WERI-Rb-1 (cell line): Measurements from ENCODE around the gene STAT5A.
"Not testable (repeated sequence)": the region's sequence is repeated elsewhere in the genome, so short reads cannot be mapped to it uniquely, and the experiment has no call there.

Experiments used
- DNase-seq: peaks from one replicate; pipeline ENCODE4 v3.0.0-alpha.2; 2020
- H3K27ac ChIP-seq: fragments of 250-450 bp; sonication (Bioruptor Pico); 2 replicates; pipeline ENCODE4 v1.5.1; 2020; ENCODE audit warnings: mild to moderate bottlenecking, moderate library complexity
- H3K27me3 ChIP-seq: fragments of 250-450 bp; sonication (Bioruptor Pico); 2 replicates; pipeline ENCODE4 v1.5.1; 2021; ENCODE audit warnings: mild to moderate bottlenecking, low read depth, moderate library complexity; ENCODE audit not compliant: insufficient read depth, severe bottlenecking
- H3K36me3 ChIP-seq: fragments of 250-450 bp; sonication (Bioruptor Pico); 2 replicates; pipeline ENCODE4 v1.5.1; 2020; ENCODE audit warnings: mild to moderate bottlenecking, moderate library complexity
- H3K4me3 ChIP-seq: 2 replicates; pipeline ENCODE4 v1.5.1; 2011; ENCODE audit warnings: low read depth, mild to moderate bottlenecking, control low read depth, low read length
- H3K9me3 ChIP-seq: fragments of 250-450 bp; sonication (Bioruptor Pico); 2 replicates; pipeline ENCODE4 v1.5.1; 2021; ENCODE audit warnings: mild to moderate bottlenecking, moderate library complexity; ENCODE audit not compliant: severe bottlenecking
- CTCF ChIP-seq: IDR thresholded peaks from 2 replicates; pipeline ENCODE4 v1.5.1; 2011; ENCODE audit warnings: low read depth, mild to moderate bottlenecking, control low read depth, inconsistent platforms, low read length

The STAT5A gene

DNA sequence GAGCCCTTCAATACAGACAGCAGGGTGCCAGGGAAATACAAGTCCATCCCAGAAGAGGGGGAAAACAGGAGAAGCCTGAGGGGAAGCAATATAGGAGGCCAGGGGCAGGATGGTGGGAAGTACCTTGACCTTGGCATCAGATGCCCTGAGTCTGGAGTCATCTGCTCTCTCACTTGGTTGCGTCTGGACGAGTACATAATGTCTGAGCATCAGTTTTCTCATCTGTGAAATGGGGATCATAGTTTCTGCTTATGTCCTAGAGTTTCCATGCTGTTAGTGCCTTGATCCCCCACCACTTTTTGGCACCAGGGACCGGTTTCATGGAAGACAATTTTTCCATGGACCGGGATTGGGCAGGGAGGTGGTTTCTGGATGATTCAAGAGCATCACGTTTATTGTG is 2.3 kb downstream of the STAT5A start:
- H3K27me3 ChIP-seq: no peaks in the 10 kb centered on the region
- H3K36me3 ChIP-seq: no peaks in the 10 kb centered on the region
- H3K4me3 ChIP-seq: no peak overlapping the region
- TF ChIP-seq CTCF: no peak
- H3K9me3 ChIP-seq: no peaks in the 10 kb centered on the region
- no peak overlapping the region for H3K27ac ChIP-seq
- DNase-seq: no peak

GRCh38 chr17:42291129-42291528 is 2.8 kb downstream of the STAT5A start:
- Histone ChIP-seq H3K9me3 (no peaks in the 10 kb centered on the region), H3K4me3 (no peak overlapping the region), H3K27ac (no peak overlapping the region), H3K27me3 (no peaks in the 10 kb centered on the region), H3K36me3 (no peaks in the 10 kb centered on the region)
- TF ChIP-seq CTCF: no peak
- DNase-seq: no peak

DNA sequence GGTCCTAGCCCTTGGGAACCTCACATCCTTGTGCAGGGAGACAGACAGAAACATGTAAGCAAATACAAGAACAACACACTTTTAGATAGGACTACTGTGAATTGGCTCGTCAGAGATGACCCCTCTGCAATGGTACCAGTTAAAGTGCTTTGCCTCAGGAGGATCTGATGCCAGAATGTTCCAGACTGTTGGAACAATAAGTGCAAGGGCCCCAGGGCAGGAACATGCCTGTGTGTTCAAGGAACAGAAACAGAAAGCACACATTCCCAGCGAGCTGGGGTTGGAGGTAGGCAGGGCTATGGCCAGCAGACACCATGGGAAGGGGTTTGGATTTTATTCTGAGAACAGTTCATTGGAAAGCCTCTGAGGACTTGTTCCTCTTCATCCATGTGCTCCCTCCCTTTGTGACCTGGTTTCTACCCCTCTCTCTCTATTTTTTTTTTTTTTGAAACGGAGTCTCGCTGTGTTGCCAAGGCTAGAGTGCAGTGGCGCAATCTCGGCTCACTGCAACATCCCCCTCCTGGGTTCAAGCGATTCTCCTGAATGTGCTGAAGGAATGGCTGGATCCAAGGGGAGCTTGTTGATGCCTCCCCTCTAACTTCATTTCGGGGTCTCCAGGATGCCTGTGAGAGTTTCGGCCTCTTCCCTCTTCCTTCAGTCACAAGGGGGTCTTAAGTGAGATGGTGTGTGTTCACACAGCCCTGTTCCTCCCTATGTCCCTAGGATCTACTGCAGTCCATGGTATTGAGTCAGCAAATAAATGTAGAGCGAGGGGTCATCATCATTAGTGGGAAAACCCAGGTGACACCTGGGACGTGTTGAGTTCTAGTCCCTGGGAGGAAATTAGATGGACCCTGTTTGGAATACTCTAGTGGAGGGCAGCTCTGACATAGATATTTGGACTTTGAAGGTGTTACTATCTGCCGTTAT is 6.4 kb downstream of the STAT5A start:
- no peak overlapping the region for H3K27ac ChIP-seq
- no peak for DNase-seq
- no peaks in the 10 kb centered on the region for H3K9me3 ChIP-seq
- no peaks in the 10 kb centered on the region for H3K27me3 ChIP-seq
- no peak for TF ChIP-seq CTCF
- no peak overlapping the region for H3K4me3 ChIP-seq
- H3K36me3 ChIP-seq: no peaks in the 10 kb centered on the region

DNA sequence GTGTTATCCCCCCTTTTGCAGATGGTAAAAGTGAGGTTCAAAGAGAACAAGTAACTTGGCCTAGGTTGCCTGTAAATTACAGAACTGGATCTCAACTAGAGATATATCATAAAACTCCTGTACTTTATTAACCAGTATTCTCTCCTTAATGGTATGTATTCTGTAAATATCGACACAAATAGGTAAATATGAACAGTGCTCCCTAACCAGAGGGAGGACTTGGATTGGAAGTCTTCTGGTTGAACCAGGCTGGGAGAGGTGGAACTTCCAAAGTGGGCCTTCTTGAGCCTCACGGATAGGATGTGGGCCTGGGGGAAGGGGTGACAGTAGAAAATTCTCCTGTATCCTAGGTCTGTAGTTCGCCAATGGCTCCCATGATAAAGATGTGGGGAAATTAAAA is 7.7 kb downstream of the STAT5A start:
- no peak overlapping the region for H3K27ac ChIP-seq
- H3K36me3 ChIP-seq: no peaks in the 10 kb centered on the region
- DNase-seq: no peak
- no peaks in the 10 kb centered on the region for H3K27me3 ChIP-seq
- no peaks in the 10 kb centered on the region for H3K9me3 ChIP-seq
- no peak overlapping the region for H3K4me3 ChIP-seq
- no peak for TF ChIP-seq CTCF

GRCh38 chr17:42297775-42298174 is 9.5 kb downstream of the STAT5A start:
- DNase-seq, H3K9me3 ChIP-seq, H3K27me3 ChIP-seq, H3K36me3 ChIP-seq, H3K4me3 ChIP-seq, H3K27ac ChIP-seq: not testable (repeated sequence)

- not testable (repeated sequence) for DNase-seq, H3K4me3 ChIP-seq, H3K27me3 ChIP-seq, H3K36me3 ChIP-seq, H3K9me3 ChIP-seq, H3K27ac ChIP-seq
These were observed 11.1 kb downstream of the STAT5A start for GRCh38 chr17:42299361-42299760.

- not testable (repeated sequence) for H3K36me3 ChIP-seq, H3K9me3 ChIP-seq, DNase-seq, H3K27ac ChIP-seq, H3K4me3 ChIP-seq, H3K27me3 ChIP-seq
These were observed 11.6 kb downstream of the STAT5A start for GRCh38 chr17:42299913-42300312.
